ENCODE measurements around the gene CASZ1.

Gene CASZ1

GRCh38 chr1:10744029-10744428 is 52.4 kb downstream of the CASZ1 start:
- DNase-seq, result no peak

GRCh38 chr1:10741696-10742095 is 54.8 kb downstream of the CASZ1 start:
- no peak for DNase-seq

- no peak for DNase-seq
Measured at GRCh38 chr1:10740123-10740522, 56.3 kb downstream of the CASZ1 start.

GRCh38 chr1:10739589-10739988 is 56.9 kb downstream of the CASZ1 start:
- DNase-seq, result no peak

- DNase-seq, result no peak
Measured at GRCh38 chr1:10738061-10739058, 58.1 kb downstream of the CASZ1 start.

GRCh38 chr1:10737651-10738050 is 58.8 kb downstream of the CASZ1 start:
- no peak for DNase-seq

GRCh38 chr1:10736634-10737586 is 59.5 kb downstream of the CASZ1 start:
- DNase-seq, result no peak

GRCh38 chr1:10735563-10736305 is 60.7 kb downstream of the CASZ1 start:
- no peak for DNase-seq

- DNase-seq, result no peak
Measured at GRCh38 chr1:10734962-10735544, 61.4 kb downstream of the CASZ1 start.

GRCh38 chr1:10734375-10734774 is 62.1 kb downstream of the CASZ1 start:
- DNase-seq, result no peak

GRCh38 chr1:10733474-10734366 is 62.7 kb downstream of the CASZ1 start:
- DNase-seq, result no peak

GRCh38 chr1:10730985-10731384 is 65.5 kb downstream of the CASZ1 start:
- no peak for DNase-seq

GRCh38 chr1:10728595-10729410 is 67.6 kb downstream of the CASZ1 start:
- no peak for DNase-seq

- DNase-seq, result no peak
Measured at GRCh38 chr1:10727751-10728232, 68.7 kb downstream of the CASZ1 start.

GRCh38 chr1:10726355-10726754 is 70.1 kb downstream of the CASZ1 start:
- no peak for DNase-seq

- no peak for DNase-seq
Measured at GRCh38 chr1:10724948-10725847, 71.2 kb downstream of the CASZ1 start.

GRCh38 chr1:10724511-10724910 is 71.9 kb downstream of the CASZ1 start:
- no peak for DNase-seq

- DNase-seq, result no peak
Measured at GRCh38 chr1:10724052-10724494, 72.4 kb downstream of the CASZ1 start.

- DNase-seq, result no peak
Measured at GRCh38 chr1:10723317-10723716, 73.1 kb downstream of the CASZ1 start.

Data from NCI-H2227 treated with DMSO at 0.1 percent for 48 hours (cell line).